DOHH2 (cell line): ENCODE results near the gene S100A13.

Experiments used
- EZH2phosphoT487 ChIP-seq: fragments of 200-600 bp; sonication (generic); IDR thresholded peaks from 2 replicates; pipeline ENCODE4 v1.6.1; 2017; ENCODE audit warnings: borderline replicate concordance, mild to moderate bottlenecking, antibody characterized with exemption, low read length, moderate library complexity, mixed read lengths
- TF ChIP-seq, protein P1 (sequence below): fragments of 200-600 bp; sonication (generic); IDR thresholded peaks from one replicate; pipeline ENCODE4 v1.5.1; 2014; ENCODE audit warnings: antibody characterized with exemption, mild to moderate bottlenecking, low read depth, low read length; ENCODE audit not compliant: poor library complexity, severe bottlenecking

DNA sequence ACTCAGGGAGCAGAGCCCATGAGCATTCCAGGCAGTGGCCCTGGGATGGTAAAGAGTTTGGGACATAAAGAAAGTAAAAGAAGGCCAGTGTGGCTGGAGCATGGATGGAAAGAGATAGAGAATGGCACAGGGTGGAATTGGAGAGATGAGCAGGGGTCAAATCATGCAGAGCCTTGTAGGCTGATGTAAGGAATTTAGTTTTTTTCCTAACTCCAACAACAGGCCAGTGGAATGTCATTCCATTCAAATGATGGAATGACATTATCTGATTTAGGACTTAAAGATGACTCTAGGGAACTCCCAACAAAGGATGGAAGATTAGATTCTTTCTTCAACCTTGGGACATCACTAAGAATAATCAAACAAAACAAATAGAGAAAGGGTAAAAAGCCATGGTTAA lies 48.8 kb downstream of the S100A13 start:
- TF ChIP-seq, protein P1, sequence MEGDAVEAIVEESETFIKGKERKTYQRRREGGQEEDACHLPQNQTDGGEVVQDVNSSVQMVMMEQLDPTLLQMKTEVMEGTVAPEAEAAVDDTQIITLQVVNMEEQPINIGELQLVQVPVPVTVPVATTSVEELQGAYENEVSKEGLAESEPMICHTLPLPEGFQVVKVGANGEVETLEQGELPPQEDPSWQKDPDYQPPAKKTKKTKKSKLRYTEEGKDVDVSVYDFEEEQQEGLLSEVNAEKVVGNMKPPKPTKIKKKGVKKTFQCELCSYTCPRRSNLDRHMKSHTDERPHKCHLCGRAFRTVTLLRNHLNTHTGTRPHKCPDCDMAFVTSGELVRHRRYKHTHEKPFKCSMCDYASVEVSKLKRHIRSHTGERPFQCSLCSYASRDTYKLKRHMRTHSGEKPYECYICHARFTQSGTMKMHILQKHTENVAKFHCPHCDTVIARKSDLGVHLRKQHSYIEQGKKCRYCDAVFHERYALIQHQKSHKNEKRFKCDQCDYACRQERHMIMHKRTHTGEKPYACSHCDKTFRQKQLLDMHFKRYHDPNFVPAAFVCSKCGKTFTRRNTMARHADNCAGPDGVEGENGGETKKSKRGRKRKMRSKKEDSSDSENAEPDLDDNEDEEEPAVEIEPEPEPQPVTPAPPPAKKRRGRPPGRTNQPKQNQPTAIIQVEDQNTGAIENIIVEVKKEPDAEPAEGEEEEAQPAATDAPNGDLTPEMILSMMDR: no peak
- TF ChIP-seq EZH2phosphoT487: no peak
